ENCODE data around the gene CHRNG. TPM values are rescaled to one million over a fixed set of nuclear protein-coding genes. Genes with fewer than 3 reads are reported as not detected.

Gene CHRNG
- total and polyA plus RNA-seq, 2 donors (not counting 3 experiments of a cell fraction or from before 2014, with no cell fraction given), result not detected

DNA sequence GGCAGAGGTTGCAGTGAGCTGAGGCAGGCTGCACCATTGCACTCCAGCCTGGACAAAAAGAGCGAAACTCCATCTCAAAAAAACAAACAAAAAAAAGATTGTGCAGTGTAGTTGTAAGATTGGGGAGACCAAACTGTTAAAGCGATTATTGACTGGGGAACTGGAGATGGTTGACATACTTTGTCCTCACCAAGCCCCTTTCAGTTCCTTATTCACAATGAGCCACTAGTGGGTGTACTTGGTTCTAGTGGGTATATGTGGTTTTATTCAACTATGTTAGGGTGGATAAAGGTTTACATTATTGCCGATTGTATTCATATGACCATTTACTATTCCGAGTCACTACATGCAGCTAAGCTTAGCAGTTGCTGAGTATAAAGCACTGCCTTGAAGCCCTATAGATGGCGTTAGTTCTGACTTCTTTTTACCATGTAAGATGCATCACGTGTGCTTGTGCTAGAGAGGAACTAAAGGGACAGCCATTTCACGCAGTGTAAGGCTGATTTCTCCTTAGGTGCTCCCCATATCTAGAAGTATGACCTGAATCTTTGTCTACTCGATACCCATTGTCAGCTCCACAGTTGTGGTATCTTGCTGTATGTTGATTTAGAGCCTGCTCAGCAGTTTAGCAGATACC, 23.1 kb downstream of the CHRNG start:
- Histone ChIP-seq H3K9me1 (replicated peaks; ENCODE audit: control insufficient read depth, extremely low read depth, insufficient read depth, low read length) (no peaks in the 10 kb centered on the region), H2AFZ (ENCODE audit: low read depth, low read length) (no peak overlapping the region), H3K79me2 (ENCODE audit: control insufficient read depth, insufficient read depth, low read length) (no peaks in the 10 kb centered on the region), H3K4me3 (replicated peaks in 1 of 3; ENCODE audit: insufficient read depth in 1 of 3, low read depth in 1 of 3, low read length in 3 of 3) (no peak overlapping the region), H3K4me2 (ENCODE audit: insufficient read depth, low read length) (no peak overlapping the region), H3K9me3 (replicated peaks; ENCODE audit: control insufficient read depth, insufficient read depth, low read length) (no peaks in the 10 kb centered on the region), H3K9ac (replicated peaks; ENCODE audit: extremely low read depth, insufficient read depth, low read length) (no peak overlapping the region), H4K20me1 (replicated peaks; ENCODE audit: control insufficient read depth, extremely low read depth, insufficient read depth, low read length) (no peaks in the 10 kb centered on the region), H3K27me3 (ENCODE audit: control insufficient read depth in 2 of 2, insufficient read depth in 2 of 2, low read length in 2 of 2) (no peaks in the 10 kb centered on the region), H3K4me1 (ENCODE audit: control insufficient read depth, extremely low read depth, insufficient read depth, low read length) (no peaks in the 10 kb centered on the region), H3K27ac (ENCODE audit: insufficient read depth, low read depth, low read length) (no peak overlapping the region), H3K36me3 (ENCODE audit: control insufficient read depth in 2 of 2, extremely low read depth in 1 of 2, insufficient read depth in 2 of 2, low read length in 2 of 2) (peaks cover 19 to 25% of the 10 kb centered on the region in 2 experiments)
- intact Hi-C loops (cut with micrococcal nuclease), result no loop called here
- dilution Hi-C loops (cut with MboI; ENCODE audit: extremely low pct_ligation_motif_present, low sequenced_read_pairs), result no loop called here
- FAIRE-seq (no peak), DNase-seq (ENCODE audit: low read depth, low spot score) (no peak)
- TF ChIP-seq MYC (IDR thresholded peaks at IDR 0.05; ENCODE audit: low read depth, low read length) (no peak), GATA2 (IDR thresholded peaks at IDR 0.05; ENCODE audit: insufficient read depth, insufficient read length, low read depth, low read length) (no peak), JUN (IDR thresholded peaks at IDR 0.05; ENCODE audit: borderline replicate concordance, insufficient read depth, insufficient read length, low read depth) (no peak), POLR2A (IDR thresholded peaks at IDR 0.05; ENCODE audit: low read depth, low read length) (no peak), FOS (IDR thresholded peaks at IDR 0.05; ENCODE audit: borderline replicate concordance, insufficient read depth, low read length) (no peak), EZH2 (IDR thresholded peaks at IDR 0.05; ENCODE audit: borderline replicate concordance, low read depth, low read length, severe bottlenecking) (no peak), POLR2AphosphoS5 (IDR thresholded peaks at IDR 0.05; ENCODE audit: insufficient read depth, low read depth, low read length) (no peak)
- TF ChIP-seq, protein P1, sequence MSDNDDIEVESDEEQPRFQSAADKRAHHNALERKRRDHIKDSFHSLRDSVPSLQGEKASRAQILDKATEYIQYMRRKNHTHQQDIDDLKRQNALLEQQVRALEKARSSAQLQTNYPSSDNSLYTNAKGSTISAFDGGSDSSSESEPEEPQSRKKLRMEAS (IDR thresholded peaks at IDR 0.05; ENCODE audit: insufficient read depth, insufficient read length), result no peak
- TF ChIP-seq, protein P2, sequence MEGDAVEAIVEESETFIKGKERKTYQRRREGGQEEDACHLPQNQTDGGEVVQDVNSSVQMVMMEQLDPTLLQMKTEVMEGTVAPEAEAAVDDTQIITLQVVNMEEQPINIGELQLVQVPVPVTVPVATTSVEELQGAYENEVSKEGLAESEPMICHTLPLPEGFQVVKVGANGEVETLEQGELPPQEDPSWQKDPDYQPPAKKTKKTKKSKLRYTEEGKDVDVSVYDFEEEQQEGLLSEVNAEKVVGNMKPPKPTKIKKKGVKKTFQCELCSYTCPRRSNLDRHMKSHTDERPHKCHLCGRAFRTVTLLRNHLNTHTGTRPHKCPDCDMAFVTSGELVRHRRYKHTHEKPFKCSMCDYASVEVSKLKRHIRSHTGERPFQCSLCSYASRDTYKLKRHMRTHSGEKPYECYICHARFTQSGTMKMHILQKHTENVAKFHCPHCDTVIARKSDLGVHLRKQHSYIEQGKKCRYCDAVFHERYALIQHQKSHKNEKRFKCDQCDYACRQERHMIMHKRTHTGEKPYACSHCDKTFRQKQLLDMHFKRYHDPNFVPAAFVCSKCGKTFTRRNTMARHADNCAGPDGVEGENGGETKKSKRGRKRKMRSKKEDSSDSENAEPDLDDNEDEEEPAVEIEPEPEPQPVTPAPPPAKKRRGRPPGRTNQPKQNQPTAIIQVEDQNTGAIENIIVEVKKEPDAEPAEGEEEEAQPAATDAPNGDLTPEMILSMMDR (IDR thresholded peaks at IDR 0.05; ENCODE audit: extremely low read depth in 1 of 2, insufficient read depth in 1 of 2, low read depth in 1 of 2, low read length in 2 of 2), result no peak
- POLR2A ChIA-PET, result no interaction called here
- CTCF ChIA-PET, result interaction anchor here (1.3 to 1.5 kb wide), 2 partner anchors 9 to 10 kb away, joined by 3 to 5 read pairs; no protein-coding TSS in a partner anchor
- BruUV-seq (replicated peaks), result no TSS peak

Data from endothelial cell of umbilical vein (primary cell).